OCI-LY7 (cell line): ENCODE data around the gene PDIA2. TPM values are rescaled to one million over a fixed set of nuclear protein-coding genes. Genes with fewer than 3 reads are reported as not detected.
A peak's percentile ranks its signal among the peaks of the same experiment; 100 is the strongest.

Experiments used
- BruUV-seq: library from RNA; stranded (reverse); fragments of 400-500 nt; replicated peaks from 2 replicates; lab custom pipeline; 2021; lab: Mats Ljungman, UMichigan
- CTCF ChIA-PET: fragments of 300-600 bp; sonication (Branson Sonifier 250); formaldehyde crosslinking; loops from one replicate; lab custom pipeline; 2022; ENCODE audit warnings: antibody characterized with exemption; ENCODE audit not compliant: unreplicated experiment; lab: Charles Lee
- POLR2A ChIA-PET: fragments of 300-600 bp; sonication (Branson Sonifier 250); formaldehyde crosslinking; loops from one replicate; lab custom pipeline; 2022; ENCODE audit warnings: antibody characterized with exemption; lab: Charles Lee
- DNase-seq: peaks from one replicate; pipeline ENCODE4 v3.0.0-alpha.2; 2015; ENCODE audit warnings: low spot score
- H2AFZ ChIP-seq: fragments of 200-600 bp; sonication (generic), shearing (Covaris generic); 2 replicates; pipeline ENCODE4 v1.6.1; 2014; ENCODE audit warnings: mild to moderate bottlenecking, antibody characterized with exemption, low read length, moderate library complexity
- H3K27ac ChIP-seq: fragments of 200-600 bp; sonication (generic); 2 replicates; pipeline ENCODE4 v1.5.1; 2014; ENCODE audit warnings: mixed run types, low read depth, mild to moderate bottlenecking, moderate library complexity, low read length, inconsistent platforms; ENCODE audit not compliant: poor library complexity, severe bottlenecking
- H3K36me3 ChIP-seq: fragments of 200-600 bp; sonication (generic); 2 replicates; pipeline ENCODE4 v1.6.1; 2014; ENCODE audit warnings: mild to moderate bottlenecking, antibody characterized with exemption, low read length, moderate library complexity, mixed read lengths; ENCODE audit not compliant: insufficient read depth
- H3K4me1 ChIP-seq: fragments of 200-600 bp; sonication (generic); 2 replicates; pipeline ENCODE4 v1.5.1; 2014; ENCODE audit warnings: mild to moderate bottlenecking, low read length; ENCODE audit not compliant: insufficient read depth, poor library complexity, severe bottlenecking
- H3K4me2 ChIP-seq: fragments of 200-600 bp; sonication (generic); 2 replicates; pipeline ENCODE4 v1.6.1; 2014; ENCODE audit warnings: mild to moderate bottlenecking, low read length
- H3K4me3 ChIP-seq: fragments of 200-600 bp; sonication (generic); 2 replicates; pipeline ENCODE4 v1.5.1; 2014; ENCODE audit warnings: mild to moderate bottlenecking, low read depth, low read length; ENCODE audit not compliant: poor library complexity, severe bottlenecking
- H3K79me2 ChIP-seq: fragments of 200-600 bp; sonication (generic); 2 replicates; pipeline ENCODE4 v1.6.1; 2016; ENCODE audit warnings: low read depth, mild to moderate bottlenecking, low read length, moderate library complexity, mixed read lengths; ENCODE audit not compliant: insufficient read depth
- H3K9me2 ChIP-seq: fragments of 200-600 bp; sonication (generic); 2 replicates; pipeline ENCODE4 v1.6.1; 2016; ENCODE audit warnings: mild to moderate bottlenecking, low read length, mixed read lengths; ENCODE audit not compliant: insufficient read depth
- H3K9me3 ChIP-seq: fragments of 200-600 bp; sonication (generic); 2 replicates; pipeline ENCODE4 v1.6.1; 2014; ENCODE audit warnings: mild to moderate bottlenecking, mixed run types, low read length, mixed read lengths
- H4K20me1 ChIP-seq: fragments of 200-600 bp; sonication (generic); 2 replicates; pipeline ENCODE4 v1.6.1; 2014; ENCODE audit warnings: mild to moderate bottlenecking, antibody characterized with exemption, low read length, moderate library complexity, mixed read lengths; ENCODE audit not compliant: insufficient read depth
- CTCF ChIP-seq: fragments of 200-600 bp; sonication (generic); conservative IDR thresholded peaks from 2 replicates; pipeline ENCODE4 v1.5.1; 2014; ENCODE audit warnings: mild to moderate bottlenecking, antibody characterized with exemption, low read length, moderate library complexity, mixed read lengths
- EZH2phosphoT487 ChIP-seq: fragments of 200-600 bp; sonication (generic); IDR thresholded peaks from 2 replicates; pipeline ENCODE4 v1.6.1; 2018; ENCODE audit warnings: low read depth, borderline replicate concordance, mild to moderate bottlenecking, mixed run types, antibody characterized with exemption, low read length, moderate library complexity, mixed read lengths
- intact Hi-C: fragments of 100-400 bp; cut with micrococcal nuclease; formaldehyde crosslinking; loops from one replicate; pipeline ENCODE4 v1.10.0; 2022; ENCODE audit not compliant: unreplicated experiment
- total RNA-seq, 2 experiments: library from RNA; depleted of rRNA in 1 of 2; stranded (reverse); fragments of >200 nt in 1 of 2; shearing (Covaris generic) in 1 of 2; gene quantifications; 2 replicates each; pipeline ENCODE4 v1.2.3, GENCODE V29; 2014 to 2022

PDIA2 gene
- total RNA-seq, 2 experiments from 2014 or later, result not detected

- Histone ChIP-seq H3K79me2 (no peaks in the 10 kb centered on the region), H3K9me3 (no peaks in the 10 kb centered on the region), H4K20me1 (no peaks in the 10 kb centered on the region), H3K36me3 (peaks cover 11% of the 10 kb centered on the region; the same call in 1 of the 2 replicates), H3K4me3 (no peak overlapping the region), H3K4me1 (no peaks in the 10 kb centered on the region), H3K9me2 (no peaks in the 10 kb centered on the region), H2AFZ (no peak overlapping the region), H3K27ac (no peak overlapping the region), H3K4me2 (no peak overlapping the region)
- ChIA-PET POLR2A (no interaction called here), CTCF (no interaction called here)
- TF ChIP-seq EZH2phosphoT487 (no peak), CTCF (no peak)
- intact Hi-C loops, result no loop called here
- no peak for DNase-seq
- BruUV-seq, result no TSS peak
These were observed 24.0 kb downstream of the PDIA2 start for GRCh38 chr16:306911-307370.

- DNase-seq, result no peak
- no peak for TF ChIP-seq EZH2phosphoT487
- TF ChIP-seq CTCF, result no peak
- POLR2A ChIA-PET, result no interaction called here
- peaks cover 13% of the 10 kb centered on the region; the same call in 1 of the 2 replicates for H3K36me3 ChIP-seq
- no peaks in the 10 kb centered on the region for H3K9me3 ChIP-seq
- no peaks in the 10 kb centered on the region for H3K9me2 ChIP-seq
- no peaks in the 10 kb centered on the region for H3K4me1 ChIP-seq
- no peak overlapping the region for H3K4me2 ChIP-seq
- no peaks in the 10 kb centered on the region for H3K79me2 ChIP-seq
- no peak overlapping the region for H3K4me3 ChIP-seq
- no peaks in the 10 kb centered on the region for H4K20me1 ChIP-seq
- no peak overlapping the region for H3K27ac ChIP-seq
- no peak overlapping the region for H2AFZ ChIP-seq
- CTCF ChIA-PET, result no interaction called here
- intact Hi-C loops, result no loop called here
- BruUV-seq, result no TSS peak
These were observed 24.8 kb downstream of the PDIA2 start for GRCh38 chr16:307691-308312.

- H2AFZ ChIP-seq, result no peak overlapping the region
- no peak overlapping the region for H3K4me3 ChIP-seq
- no peak overlapping the region for H3K4me2 ChIP-seq
- POLR2A ChIA-PET, result no interaction called here
- H3K4me1 ChIP-seq, result no peaks in the 10 kb centered on the region
- CTCF ChIA-PET, result no interaction called here
- peak; percentile 15 for DNase-seq
- H3K9me2 ChIP-seq, result no peaks in the 10 kb centered on the region
- peaks cover 15% of the 10 kb centered on the region; the same call in 1 of the 2 replicates for H3K36me3 ChIP-seq
- no peaks in the 10 kb centered on the region for H4K20me1 ChIP-seq
- intact Hi-C loops, result no loop called here
- BruUV-seq, result no TSS peak
- H3K27ac ChIP-seq, result no peak overlapping the region
- no peaks in the 10 kb centered on the region for H3K79me2 ChIP-seq
- TF ChIP-seq CTCF, result no peak
- TF ChIP-seq EZH2phosphoT487, result no peak
- H3K9me3 ChIP-seq, result no peaks in the 10 kb centered on the region
These were observed 26.5 kb downstream of the PDIA2 start for GRCh38 chr16:309476-309875.
